Sigmoid colon (tissue), 7 donors: ENCODE data around the gene SCN4A. TPM values are rescaled to one million over a fixed set of nuclear protein-coding genes. Genes with fewer than 3 reads are reported as not detected.
"Not testable (repeated sequence)": the region's sequence is repeated elsewhere in the genome, so short reads cannot be mapped to it uniquely, and the experiment has no call there.

Source experiments
- DNase-seq: peaks from one replicate; pipeline ENCODE4 v3.0.0-alpha.2; 2019
- H3K27ac ChIP-seq, 4 donors: fragments of 200-600 bp; sonication (generic); one replicate each; pipeline ENCODE4 v1.5.1; 2016 to 2019; ENCODE audit warnings: mild to moderate bottlenecking in 1 of 4
- H3K27me3 ChIP-seq, 3 donors: fragments of 200-600 bp; sonication (generic); one replicate each; pipeline ENCODE4 v1.5.1; 2019; ENCODE audit warnings: mild to moderate bottlenecking in 1 of 3
- H3K36me3 ChIP-seq, 4 donors: fragments of 200-600 bp; sonication (generic); one replicate each; pipeline ENCODE4 v1.5.1; 2016 to 2019
- H3K4me1 ChIP-seq, 4 donors: fragments of 200-600 bp; sonication (generic); one replicate each; pipeline ENCODE4 v1.5.1; 2017 to 2019
- H3K4me3 ChIP-seq, 4 donors: fragments of 200-600 bp; sonication (generic); one replicate each; pipeline ENCODE4 v1.5.1; 2017 to 2019; ENCODE audit warnings: mild to moderate bottlenecking in 2 of 4, moderate library complexity in 1 of 4
- H3K9me3 ChIP-seq, 4 donors: fragments of 200-600 bp in 3 of 4; sonication (generic) in 3 of 4; one replicate each; pipeline versions ENCODE4 v1.5.1 to v1.6.1; 2013 to 2019
- EP300 ChIP-seq, 4 donors: sonication (generic); formaldehyde crosslinking; IDR thresholded peaks; one replicate each; pipeline ENCODE4 v1.6.1; 2017; ENCODE audit warnings: antibody characterized with exemption in 4 of 4
- POLR2A ChIP-seq, 2 donors: fragments of 450-650 bp; IDR thresholded peaks; one replicate each; pipeline ENCODE4 v1.6.1; 2016; ENCODE audit warnings: antibody characterized with exemption in 2 of 2, mild to moderate bottlenecking in 2 of 2, moderate library complexity in 2 of 2
- POLR2AphosphoS5 ChIP-seq, 4 donors: sonication (generic); formaldehyde crosslinking; IDR thresholded peaks; one replicate each; pipeline ENCODE4 v1.6.1; 2017; ENCODE audit warnings: antibody characterized with exemption in 4 of 4
- WGBS, 2 donors: extraction: QIAGEN DNeasy Blood & Tissue Kit; methylation state at CpG; one replicate each; pipeline ENCODE4 v1.1.7; 2013; 5-methylcytosine and 5-hydroxymethylcytosine counted together
- intact Hi-C: fragments of 100-400 bp; cut with DNase I; formaldehyde crosslinking; loops from one replicate; pipeline ENCODE4 v1.15.1; 2023
- polyA plus RNA-seq, 3 donors: library from polyadenylated mRNA; stranded (reverse); fragments of 200-250 nt; gene quantifications; one replicate each; pipeline ENCODE4 v1.2.3, GENCODE V29; 2013
- total RNA-seq, 4 donors: library from RNA; depleted of rRNA; stranded (reverse); fragments of >200 nt; gene quantifications; one replicate each; pipeline ENCODE4 v1.1.0, GENCODE V29; 2016
- TF ChIP-seq, protein P1 (sequence below), 4 experiments: fragments of 450-650 bp in 3 of 4; fragments of 200-600 bp in 1 of 4; IDR thresholded peaks; one replicate each; pipeline ENCODE4 v1.5.1; 2016 to 2019; ENCODE audit warnings: antibody characterized with exemption in 4 of 4, mild to moderate bottlenecking in 3 of 4, moderate library complexity in 2 of 4
- donor health status: healthy with polysubstance abuse.
- donor health status: Bipolar disorder and iron deficiency.
- donor health status: healthy.

SCN4A gene
- total and polyA plus RNA-seq, 7 donors, result 0.23 to 4.2 (median 0.70) TPM; not detected in 1

DNA sequence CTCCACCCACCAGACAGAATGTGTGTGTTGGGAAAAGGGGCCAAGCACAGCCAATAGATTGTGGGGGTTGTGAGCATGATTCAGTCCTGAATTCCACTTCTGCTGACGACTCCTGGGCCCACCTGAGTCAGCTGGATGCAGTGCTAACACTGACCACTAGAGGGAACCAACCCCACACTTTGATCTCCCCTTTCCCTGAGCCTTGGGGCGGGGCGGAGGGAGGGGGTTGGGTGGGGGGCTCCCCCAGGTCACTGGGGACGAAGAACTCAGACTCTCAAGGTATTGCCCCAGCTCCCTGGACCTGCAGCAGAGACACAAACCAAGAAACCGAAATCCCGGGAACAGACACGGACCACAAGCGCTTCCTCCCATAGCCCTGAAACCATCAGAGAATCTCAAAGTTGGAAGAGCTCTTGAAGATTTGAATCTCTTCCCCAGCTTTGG is 61.0 kb downstream of the SCN4A start:
- Histone ChIP-seq H3K27ac (no peak overlapping the region), H3K4me1 (no peaks in the 10 kb centered on the region), H3K36me3 (no peaks in the 10 kb centered on the region), H3K27me3 (peaks cover 0 to 5% (median 0%) of the 10 kb centered on the region in 3 donors), H3K9me3 (no peaks in the 10 kb centered on the region), H3K4me3 (no peak overlapping the region)
- WGBS, 2 donors, result 44 to 50% methylated on average over 7 to 8 of the region's 8 CpGs
- TF ChIP-seq POLR2AphosphoS5 (IDR thresholded peaks at IDR 0.05), result no peak
- no peak for TF ChIP-seq POLR2A (IDR thresholded peaks at IDR 0.05)
- TF ChIP-seq, protein P1, sequence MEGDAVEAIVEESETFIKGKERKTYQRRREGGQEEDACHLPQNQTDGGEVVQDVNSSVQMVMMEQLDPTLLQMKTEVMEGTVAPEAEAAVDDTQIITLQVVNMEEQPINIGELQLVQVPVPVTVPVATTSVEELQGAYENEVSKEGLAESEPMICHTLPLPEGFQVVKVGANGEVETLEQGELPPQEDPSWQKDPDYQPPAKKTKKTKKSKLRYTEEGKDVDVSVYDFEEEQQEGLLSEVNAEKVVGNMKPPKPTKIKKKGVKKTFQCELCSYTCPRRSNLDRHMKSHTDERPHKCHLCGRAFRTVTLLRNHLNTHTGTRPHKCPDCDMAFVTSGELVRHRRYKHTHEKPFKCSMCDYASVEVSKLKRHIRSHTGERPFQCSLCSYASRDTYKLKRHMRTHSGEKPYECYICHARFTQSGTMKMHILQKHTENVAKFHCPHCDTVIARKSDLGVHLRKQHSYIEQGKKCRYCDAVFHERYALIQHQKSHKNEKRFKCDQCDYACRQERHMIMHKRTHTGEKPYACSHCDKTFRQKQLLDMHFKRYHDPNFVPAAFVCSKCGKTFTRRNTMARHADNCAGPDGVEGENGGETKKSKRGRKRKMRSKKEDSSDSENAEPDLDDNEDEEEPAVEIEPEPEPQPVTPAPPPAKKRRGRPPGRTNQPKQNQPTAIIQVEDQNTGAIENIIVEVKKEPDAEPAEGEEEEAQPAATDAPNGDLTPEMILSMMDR (IDR thresholded peaks at IDR 0.05), result peak; percentile 8 to 85 (median 34)
- no peak for DNase-seq
- intact Hi-C loops, result loop anchor here (5.0 kb wide), 1 partner anchor 81 kb away; no protein-coding TSS in a partner anchor

DNA sequence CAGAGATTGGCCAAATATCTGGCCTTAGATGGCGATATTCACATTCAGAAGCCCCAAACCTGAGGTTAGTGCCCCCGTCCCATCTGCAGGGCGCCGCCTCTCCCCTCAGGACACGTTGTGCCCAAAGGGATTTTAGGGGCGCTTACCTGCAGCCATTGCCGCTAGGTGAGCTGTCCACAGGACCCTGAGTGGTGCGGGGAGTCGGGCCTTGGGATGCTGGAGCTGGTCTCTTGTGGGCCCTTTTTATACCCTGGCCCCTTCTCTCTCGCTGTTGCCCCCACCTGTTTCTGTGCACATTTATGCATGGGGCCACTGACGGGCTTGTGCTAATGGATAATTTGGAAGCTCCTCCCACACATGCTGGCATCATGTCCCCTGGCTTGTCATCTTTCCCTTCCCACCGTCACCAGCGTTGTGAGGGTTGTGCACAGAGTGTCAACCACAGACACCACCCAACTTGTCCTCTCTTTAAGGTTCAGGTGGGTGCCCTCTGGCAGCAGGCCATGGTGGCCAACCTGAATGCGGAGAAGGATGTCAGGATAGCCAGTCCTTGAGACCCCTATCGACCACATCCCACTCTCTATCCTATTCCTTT is 61.6 kb downstream of the SCN4A start, which contains the start of gene CSHL1:
Gene CSHL1, minus strand, starts transcription at position 218 of the 595 bp plus-strand sequence. Its CDS starts 62 bp downstream, at position 156.
- TF ChIP-seq, protein P1 (IDR thresholded peaks at IDR 0.05), result no peak
- no peak for TF ChIP-seq POLR2AphosphoS5 (IDR thresholded peaks at IDR 0.05)
- TF ChIP-seq EP300 (IDR thresholded peaks at IDR 0.05), result no peak
- TF ChIP-seq POLR2A (IDR thresholded peaks at IDR 0.05), result no peak
- peaks cover 0 to 5% (median 0%) of the 10 kb centered on the region in 3 donors for H3K27me3 ChIP-seq
- no peaks in the 10 kb centered on the region for H3K9me3 ChIP-seq
- no peaks in the 10 kb centered on the region for H3K4me1 ChIP-seq
- intact Hi-C loops, result loop anchor here (5.0 kb wide), 1 partner anchor 81 kb away; no protein-coding TSS in a partner anchor
- no peak within 1 kb of the TSS for H3K4me3 ChIP-seq
- H3K27ac ChIP-seq, result no peak within 1 kb of the TSS
- DNase-seq, result no peak
- H3K36me3 ChIP-seq, result no peaks in the 10 kb centered on the region
- WGBS, 2 donors, result 73 to 80% methylated on average over 15 of the region's 15 CpGs

DNA sequence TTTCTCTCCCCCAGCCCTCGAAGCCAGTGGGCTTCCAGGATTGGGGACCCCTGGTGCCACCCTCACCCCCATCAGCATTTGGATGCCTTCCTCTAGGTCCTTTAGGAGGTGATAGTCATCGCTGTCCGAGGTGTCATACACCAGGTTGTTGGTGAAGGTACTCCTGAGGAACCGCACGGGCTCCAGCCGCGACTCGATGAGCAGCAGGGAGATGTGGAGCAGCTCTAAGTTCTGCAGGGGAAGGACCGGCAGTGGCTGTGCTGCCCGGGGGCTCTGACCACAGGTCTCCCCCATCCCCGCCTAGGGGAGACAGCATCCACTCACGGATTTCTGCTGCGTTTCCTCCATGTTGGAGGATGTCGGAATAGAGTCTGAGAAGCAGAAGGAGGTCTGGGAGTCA is 62.6 kb downstream of the SCN4A start:
- H3K27me3 ChIP-seq, result peaks cover 0 to 5% (median 0%) of the 10 kb centered on the region in 3 donors
- intact Hi-C loops, result loop anchor here (5.0 kb wide), 1 partner anchor 82 kb away; no protein-coding TSS in a partner anchor
- DNase-seq, result no peak

DNA sequence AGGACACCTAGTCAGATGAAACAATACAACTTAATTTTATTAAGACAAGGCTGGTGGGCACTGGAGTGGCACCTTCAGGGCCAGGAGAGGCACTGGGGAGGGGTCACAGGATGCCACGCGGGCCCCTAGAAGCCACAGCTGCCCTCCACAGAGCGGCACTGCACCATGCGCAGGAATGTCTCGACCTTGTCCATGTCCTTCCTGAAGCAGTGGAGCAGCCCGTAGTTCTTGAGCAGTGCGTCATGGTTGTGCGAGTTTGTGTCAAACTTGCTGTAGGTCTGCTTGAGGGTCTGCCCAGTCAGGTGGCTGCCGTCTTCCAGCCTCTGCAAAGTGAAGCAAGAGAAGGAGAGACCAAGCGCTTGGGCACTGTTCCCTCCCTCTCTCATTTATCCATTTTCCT is 63.1 kb downstream of the SCN4A start:
- H3K9me3 ChIP-seq, H3K4me1 ChIP-seq, H3K27me3 ChIP-seq, H3K36me3 ChIP-seq, DNase-seq, intact Hi-C loops, H3K4me3 ChIP-seq, H3K27ac ChIP-seq: not testable (repeated sequence)
- 91 to 92% methylated on average over 10 of the region's 10 CpGs for WGBS, 2 donors

More for the DNA sequence above, 62.6 kb downstream of the SCN4A start:
- Histone ChIP-seq H3K36me3 (no peaks in the 10 kb centered on the region), H3K27ac (no peak overlapping the region), H3K4me3 (no peak overlapping the region), H3K9me3 (no peaks in the 10 kb centered on the region), H3K4me1 (no peaks in the 10 kb centered on the region)
- no peak for TF ChIP-seq EP300 (IDR thresholded peaks at IDR 0.05)
- no peak for TF ChIP-seq POLR2AphosphoS5 (IDR thresholded peaks at IDR 0.05)
- TF ChIP-seq POLR2A (IDR thresholded peaks at IDR 0.05), result no peak
- TF ChIP-seq, protein P1 (IDR thresholded peaks at IDR 0.05), result no peak
- WGBS, 2 donors, result 78 to 83% methylated on average over 14 of the region's 14 CpGs

DNA sequence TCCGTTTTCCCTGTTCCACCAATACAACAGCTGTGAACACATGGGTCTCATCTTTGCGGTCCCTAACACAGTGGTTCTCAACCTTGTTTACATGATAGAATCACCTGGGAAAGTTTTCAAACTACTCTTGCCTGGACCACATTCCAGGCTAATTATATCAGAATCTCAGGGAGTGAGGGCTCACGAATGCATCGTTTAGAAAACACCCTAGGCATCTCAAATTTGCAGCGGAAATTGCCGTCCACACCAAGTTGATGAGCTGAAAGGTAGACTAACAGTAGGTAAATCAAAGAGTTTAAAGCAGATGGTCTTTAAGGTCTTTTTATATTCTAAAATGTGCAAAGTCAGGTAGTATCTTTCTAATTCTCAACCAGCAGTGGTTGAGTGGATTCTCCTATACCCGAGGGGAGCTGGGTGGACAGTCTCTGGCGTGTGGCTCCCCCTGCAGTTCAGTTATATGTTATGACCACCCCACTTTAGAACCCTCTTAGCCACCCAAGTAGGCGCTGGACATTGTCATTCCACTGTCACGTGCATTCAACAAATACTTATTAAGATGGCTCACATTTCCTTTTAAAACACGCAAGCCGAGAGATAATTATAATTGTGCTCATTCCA is 65.4 kb downstream of the SCN4A start:
- H3K36me3 ChIP-seq, intact Hi-C loops, H3K27ac ChIP-seq, H3K9me3 ChIP-seq, DNase-seq, H3K4me1 ChIP-seq, H3K4me3 ChIP-seq, H3K27me3 ChIP-seq: not testable (repeated sequence)
- 63 to 64% methylated on average over 11 of the region's 12 CpGs for WGBS, 2 donors

DNA sequence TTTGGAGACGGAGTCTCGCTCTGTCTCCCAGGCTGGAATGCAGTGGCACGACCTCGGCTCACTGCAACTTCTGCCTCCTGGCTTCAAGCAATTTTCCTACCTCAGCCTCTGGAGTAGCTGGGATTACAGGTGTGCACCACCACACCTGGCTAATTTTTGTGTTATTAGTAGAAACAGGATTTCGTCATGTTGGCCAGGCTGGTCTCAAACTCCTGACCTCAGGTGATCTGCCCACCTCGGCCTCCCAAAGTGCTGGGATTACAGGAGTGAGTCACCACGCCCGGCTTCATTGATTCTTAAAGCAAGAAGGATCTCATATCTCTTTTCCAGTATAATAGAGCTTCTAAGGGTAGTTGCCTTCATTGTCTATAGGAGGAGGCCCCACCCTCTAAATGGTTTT is 67.9 kb downstream of the SCN4A start:
- DNase-seq, H3K27me3 ChIP-seq, H3K4me1 ChIP-seq, H3K9me3 ChIP-seq, H3K4me3 ChIP-seq, intact Hi-C loops, H3K27ac ChIP-seq, H3K36me3 ChIP-seq: not testable (repeated sequence)
- 89 to 92% methylated on average over 8 of the region's 8 CpGs for WGBS, 2 donors

DNA sequence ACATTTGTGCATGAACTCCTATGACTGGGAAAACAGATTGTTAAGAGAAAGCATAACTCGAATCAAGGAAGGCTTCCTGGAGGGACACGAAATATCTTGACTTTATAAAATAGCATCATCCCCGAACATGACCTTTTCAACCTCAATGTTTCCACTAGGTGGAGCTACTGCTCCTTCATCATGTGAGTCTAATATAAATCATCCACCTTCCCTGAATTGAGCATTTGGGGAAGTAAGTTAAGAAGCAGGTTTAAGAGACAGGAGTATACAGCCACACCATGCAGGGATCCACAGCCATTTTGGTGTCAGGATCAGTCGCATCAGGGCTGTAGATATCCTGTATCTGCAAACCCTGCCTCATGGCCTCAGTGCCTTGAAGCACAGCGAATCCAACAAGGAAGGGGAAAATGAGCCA is 68.9 kb downstream of the SCN4A start:
- H3K4me1 ChIP-seq, H3K9me3 ChIP-seq, H3K4me3 ChIP-seq, H3K27ac ChIP-seq, H3K36me3 ChIP-seq, intact Hi-C loops, DNase-seq, H3K27me3 ChIP-seq: not testable (repeated sequence)
- WGBS, 2 donors, result 30 to 31% methylated on average over 5 of the region's 5 CpGs

DNA sequence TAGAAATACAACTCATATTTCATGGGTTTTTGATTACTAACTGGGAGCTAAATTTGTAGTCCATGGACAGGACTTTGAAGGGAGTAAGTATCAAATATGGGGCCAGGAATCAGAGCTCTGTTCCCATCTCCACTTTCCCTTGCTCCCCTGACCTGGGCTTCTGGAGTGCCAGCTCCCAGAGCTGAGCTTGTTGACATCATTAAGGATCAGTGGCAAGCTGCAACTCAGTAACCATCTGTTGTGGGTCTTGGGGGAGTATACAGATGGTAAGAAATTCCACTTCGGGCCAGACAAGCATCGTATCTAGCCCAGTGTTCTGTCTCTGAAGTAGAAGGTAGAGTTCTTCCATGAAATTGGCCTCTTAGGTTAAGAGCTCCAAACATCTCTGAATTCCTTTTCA is 70.7 kb downstream of the SCN4A start:
- intact Hi-C loops, H3K27me3 ChIP-seq, H3K4me1 ChIP-seq, H3K9me3 ChIP-seq, H3K36me3 ChIP-seq, DNase-seq, H3K27ac ChIP-seq, H3K4me3 ChIP-seq: not testable (repeated sequence)
- WGBS, 2 donors, result 84 to 85% methylated on average over 2 of the region's 2 CpGs
